WERI-Rb-1 (cell line): ENCODE measurements around the gene GTF3C1.

ENCODE experiments used
- DNase-seq: peaks from one replicate; pipeline ENCODE4 v3.0.0-alpha.2; 2020
- H3K27ac ChIP-seq: fragments of 250-450 bp; sonication (Bioruptor Pico); 2 replicates; pipeline ENCODE4 v1.5.1; 2020; ENCODE audit warnings: mild to moderate bottlenecking, moderate library complexity
- H3K27me3 ChIP-seq: fragments of 250-450 bp; sonication (Bioruptor Pico); 2 replicates; pipeline ENCODE4 v1.5.1; 2021; ENCODE audit warnings: mild to moderate bottlenecking, low read depth, moderate library complexity; ENCODE audit not compliant: insufficient read depth, severe bottlenecking
- H3K36me3 ChIP-seq: fragments of 250-450 bp; sonication (Bioruptor Pico); 2 replicates; pipeline ENCODE4 v1.5.1; 2020; ENCODE audit warnings: mild to moderate bottlenecking, moderate library complexity
- H3K4me3 ChIP-seq: 2 replicates; pipeline ENCODE4 v1.5.1; 2011; ENCODE audit warnings: low read depth, mild to moderate bottlenecking, control low read depth, low read length
- H3K9me3 ChIP-seq: fragments of 250-450 bp; sonication (Bioruptor Pico); 2 replicates; pipeline ENCODE4 v1.5.1; 2021; ENCODE audit warnings: mild to moderate bottlenecking, moderate library complexity; ENCODE audit not compliant: severe bottlenecking
- TF ChIP-seq, protein P1 (sequence below): IDR thresholded peaks from 2 replicates; pipeline ENCODE4 v1.5.1; 2011; ENCODE audit warnings: low read depth, mild to moderate bottlenecking, control low read depth, inconsistent platforms, low read length

GTF3C1 gene

DNA sequence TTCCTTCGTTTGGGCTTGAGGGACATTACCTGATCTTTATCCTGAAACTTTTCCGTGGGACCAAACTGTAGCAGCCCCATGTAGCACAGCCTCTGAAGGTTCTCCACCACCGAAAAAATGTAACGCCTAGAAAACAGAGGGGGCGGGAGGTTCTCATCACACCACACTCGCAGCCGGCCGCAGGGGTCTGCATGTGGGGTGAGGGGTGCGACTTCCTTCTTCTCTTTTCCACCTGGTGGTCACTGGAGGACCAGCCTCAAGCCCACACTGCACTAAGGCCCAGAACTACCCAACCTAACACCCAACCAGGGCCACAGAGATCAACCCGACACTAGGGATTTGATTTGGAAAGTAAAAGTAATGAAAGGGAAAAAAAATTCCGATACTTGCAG is 57.1 kb downstream of the GTF3C1 start:
- H3K9me3 ChIP-seq = no peaks in the 10 kb centered on the region
- TF ChIP-seq, protein P1, sequence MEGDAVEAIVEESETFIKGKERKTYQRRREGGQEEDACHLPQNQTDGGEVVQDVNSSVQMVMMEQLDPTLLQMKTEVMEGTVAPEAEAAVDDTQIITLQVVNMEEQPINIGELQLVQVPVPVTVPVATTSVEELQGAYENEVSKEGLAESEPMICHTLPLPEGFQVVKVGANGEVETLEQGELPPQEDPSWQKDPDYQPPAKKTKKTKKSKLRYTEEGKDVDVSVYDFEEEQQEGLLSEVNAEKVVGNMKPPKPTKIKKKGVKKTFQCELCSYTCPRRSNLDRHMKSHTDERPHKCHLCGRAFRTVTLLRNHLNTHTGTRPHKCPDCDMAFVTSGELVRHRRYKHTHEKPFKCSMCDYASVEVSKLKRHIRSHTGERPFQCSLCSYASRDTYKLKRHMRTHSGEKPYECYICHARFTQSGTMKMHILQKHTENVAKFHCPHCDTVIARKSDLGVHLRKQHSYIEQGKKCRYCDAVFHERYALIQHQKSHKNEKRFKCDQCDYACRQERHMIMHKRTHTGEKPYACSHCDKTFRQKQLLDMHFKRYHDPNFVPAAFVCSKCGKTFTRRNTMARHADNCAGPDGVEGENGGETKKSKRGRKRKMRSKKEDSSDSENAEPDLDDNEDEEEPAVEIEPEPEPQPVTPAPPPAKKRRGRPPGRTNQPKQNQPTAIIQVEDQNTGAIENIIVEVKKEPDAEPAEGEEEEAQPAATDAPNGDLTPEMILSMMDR = no peak
- H3K4me3 ChIP-seq = no peak overlapping the region
- H3K27ac ChIP-seq = no peak overlapping the region
- H3K36me3 ChIP-seq = peaks cover 98% of the 10 kb centered on the region
- DNase-seq = no peak
- no peaks in the 10 kb centered on the region for H3K27me3 ChIP-seq

- no peak for DNase-seq
- Histone ChIP-seq H3K4me3 (no peak overlapping the region), H3K9me3 (no peaks in the 10 kb centered on the region), H3K27me3 (no peaks in the 10 kb centered on the region), H3K27ac (no peak overlapping the region), H3K36me3 (peaks cover 98% of the 10 kb centered on the region)
- TF ChIP-seq, protein P1 = no peak
Measured at GRCh38 chr16:27491894-27492587, 57.7 kb downstream of the GTF3C1 start.

DNA sequence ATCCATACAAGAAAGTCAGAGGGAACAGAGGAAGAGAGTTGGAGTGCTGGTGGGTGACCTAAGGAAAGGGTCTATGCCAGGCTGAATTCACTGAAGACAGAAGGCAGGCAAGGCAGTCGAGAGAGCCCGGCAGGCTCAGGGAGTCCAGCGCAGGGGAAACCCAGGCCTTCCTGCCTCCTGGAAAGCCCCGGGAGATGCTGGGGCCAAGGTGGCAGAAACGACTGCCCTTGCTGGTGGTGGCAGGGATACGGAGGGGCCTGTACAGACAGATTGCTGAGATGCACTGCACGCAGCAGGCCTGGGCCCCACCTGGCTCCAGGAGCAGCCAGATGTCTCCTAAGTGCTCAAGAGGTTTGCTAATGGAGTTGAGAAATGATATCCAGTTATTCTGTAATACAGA is 59.8 kb downstream of the GTF3C1 start:
- H3K4me3 ChIP-seq = no peak overlapping the region
- no peak for DNase-seq
- H3K36me3 ChIP-seq = peaks cover 98% of the 10 kb centered on the region
- no peaks in the 10 kb centered on the region for H3K9me3 ChIP-seq
- TF ChIP-seq, protein P1 = no peak
- no peaks in the 10 kb centered on the region for H3K27me3 ChIP-seq
- H3K27ac ChIP-seq = no peak overlapping the region

DNA sequence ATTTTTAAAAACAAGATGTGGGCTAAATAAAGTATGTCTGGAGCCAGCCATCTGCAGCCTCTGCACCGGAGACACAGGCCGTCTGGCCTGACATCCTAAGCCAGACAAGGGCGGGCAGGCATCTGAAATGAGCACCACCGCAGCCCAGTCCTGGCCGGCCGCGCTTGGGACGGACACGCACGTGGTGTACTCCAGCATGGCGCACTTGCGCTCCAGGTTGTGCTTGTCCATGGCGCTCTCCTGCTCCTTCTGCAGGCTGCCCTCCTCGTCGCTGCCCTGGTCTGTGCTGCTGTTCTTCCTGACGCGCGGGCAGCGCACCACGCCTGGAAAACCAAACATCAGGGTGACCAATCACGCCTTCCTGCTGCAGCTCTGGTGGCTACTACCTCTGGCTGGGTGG is 60.3 kb downstream of the GTF3C1 start:
- no peak for DNase-seq
- Histone ChIP-seq H3K4me3 (no peak overlapping the region), H3K9me3 (no peaks in the 10 kb centered on the region), H3K27ac (no peak overlapping the region), H3K27me3 (no peaks in the 10 kb centered on the region), H3K36me3 (peaks cover 98% of the 10 kb centered on the region)
- TF ChIP-seq, protein P1 = no peak

GRCh38 chr16:27486760-27487159 is 63.0 kb downstream of the GTF3C1 start:
- no peaks in the 10 kb centered on the region for H3K27me3 ChIP-seq
- no peak for DNase-seq
- peaks cover 98% of the 10 kb centered on the region for H3K36me3 ChIP-seq
- TF ChIP-seq, protein P1 = no peak
- H3K27ac ChIP-seq = no peak overlapping the region
- H3K9me3 ChIP-seq = no peaks in the 10 kb centered on the region
- no peak overlapping the region for H3K4me3 ChIP-seq

GRCh38 chr16:27486344-27486743 is 63.4 kb downstream of the GTF3C1 start:
- no peaks in the 10 kb centered on the region for H3K27me3 ChIP-seq
- TF ChIP-seq, protein P1 = no peak
- peaks cover 98% of the 10 kb centered on the region for H3K36me3 ChIP-seq
- no peak overlapping the region for H3K27ac ChIP-seq
- H3K4me3 ChIP-seq = no peak overlapping the region
- no peaks in the 10 kb centered on the region for H3K9me3 ChIP-seq
- no peak for DNase-seq
